Gastroesophageal sphincter (tissue), 4 donors: ENCODE measurements around the gene ACSF3. TPM values are rescaled to one million over a fixed set of nuclear protein-coding genes. Genes with fewer than 3 reads are reported as not detected.

Experiments
- ATAC-seq: fragments of 150-250 bp; one replicate; pipeline ENCODE4 v1.9.1; 2016; ENCODE audit warnings: mild to moderate bottlenecking, moderate library complexity
- H3K27ac ChIP-seq, 4 donors: fragments of 200-600 bp; sonication (generic) in 3 of 4; 1 replicate in 3 of 4; 2 replicates in 1 of 4; pipeline ENCODE4 v1.5.1; 2016 to 2019
- H3K27me3 ChIP-seq: fragments of 200-600 bp; sonication (generic); one replicate; pipeline ENCODE4 v1.5.1; 2019
- H3K36me3 ChIP-seq, 2 donors: fragments of 200-600 bp; sonication (generic); one replicate each; pipeline ENCODE4 v1.5.1; 2019; ENCODE audit warnings: control low read depth in 1 of 2
- H3K4me1 ChIP-seq, 3 donors: fragments of 200-600 bp; sonication (generic); 1 replicate in 2 of 3; 2 replicates in 1 of 3; pipeline ENCODE4 v1.5.1; 2016 to 2019; ENCODE audit warnings: control low read depth in 2 of 3
- H3K4me3 ChIP-seq, 2 donors: fragments of 200-600 bp; sonication (generic); one replicate each; pipeline ENCODE4 v1.5.1; 2019; ENCODE audit warnings: mild to moderate bottlenecking in 1 of 2, moderate library complexity in 1 of 2
- H3K9me3 ChIP-seq, 3 donors: fragments of 200-600 bp; sonication (generic); one replicate each; pipeline ENCODE4 v1.5.1; 2017 to 2019; ENCODE audit warnings: control low read depth in 2 of 3
- EP300 ChIP-seq: sonication (generic); formaldehyde crosslinking; IDR thresholded peaks from one replicate; pipeline ENCODE4 v1.6.1; 2017; ENCODE audit warnings: antibody characterized with exemption, mild to moderate bottlenecking
- POLR2A ChIP-seq, 2 donors: fragments of 450-650 bp; IDR thresholded peaks; one replicate each; pipeline ENCODE4 v1.6.1; 2017; ENCODE audit warnings: antibody characterized with exemption in 2 of 2, mild to moderate bottlenecking in 2 of 2, moderate library complexity in 1 of 2
- POLR2AphosphoS5 ChIP-seq: sonication (generic); formaldehyde crosslinking; IDR thresholded peaks from one replicate; pipeline ENCODE4 v1.6.1; 2017; ENCODE audit warnings: antibody characterized with exemption
- WGBS, 2 donors: methylation state at CpG; one replicate each; pipeline ENCODE4 v1.1.5; 2018; ENCODE audit warnings: low coverage in 1 of 2; 5-methylcytosine and 5-hydroxymethylcytosine counted together
- total RNA-seq, 4 donors: library from RNA; depleted of rRNA; stranded (reverse); fragments of >200 nt; gene quantifications; one replicate each; pipeline ENCODE4 v1.1.0, GENCODE V29; 2016
- TF ChIP-seq, protein P1 (sequence below), 4 experiments: fragments of 200-600 bp in 2 of 4; fragments of 450-650 bp in 2 of 4; sonication (generic) in 1 of 4; IDR thresholded peaks; one replicate each; pipeline ENCODE4 v1.5.1; 2017 to 2019; ENCODE audit warnings: antibody characterized with exemption in 4 of 4, mild to moderate bottlenecking in 2 of 4, moderate library complexity in 2 of 4

The ACSF3 gene
- total RNA-seq, 4 donors from 2014 or later, result 14.5 to 33.8 (median 28.8) TPM

DNA sequence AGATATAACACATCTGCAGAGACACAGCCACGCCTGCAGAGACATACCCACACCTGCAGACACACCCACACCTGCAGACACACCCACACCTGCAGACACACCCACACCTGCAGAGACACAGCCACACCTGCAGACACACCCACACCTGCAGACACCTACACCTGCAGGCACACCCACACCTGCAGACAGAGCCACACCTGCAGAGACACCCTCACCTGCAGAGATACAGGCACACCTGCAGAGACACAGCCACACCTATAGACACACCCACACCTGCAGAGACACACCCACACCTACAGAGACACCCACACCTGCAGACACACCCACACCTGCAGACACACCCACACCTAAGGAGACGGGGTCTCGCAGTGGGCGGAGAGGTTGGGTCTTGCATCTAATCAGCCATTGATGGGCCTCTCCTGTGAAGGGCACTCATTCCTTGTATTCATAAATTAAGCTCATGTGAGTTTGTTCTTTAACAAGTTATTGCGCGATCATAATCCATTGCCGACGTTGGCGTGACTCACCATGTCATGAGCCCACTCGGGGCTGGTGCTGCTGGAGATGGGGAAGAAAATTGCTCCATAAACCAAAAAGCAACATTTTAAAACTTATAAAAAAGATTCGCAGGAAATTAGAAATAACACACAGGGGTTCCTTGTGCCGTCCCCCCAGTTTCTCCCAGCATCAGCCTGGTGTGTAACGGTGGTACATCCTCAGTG, 49.0 kb downstream of the ACSF3 start:
- WGBS, 2 donors, result 96 to 100% methylated on average over 6 to 9 of the region's 13 CpGs
- H3K27ac ChIP-seq, result no peak overlapping the region
- ATAC-seq, result no peak
- no peaks in the 10 kb centered on the region for H3K9me3 ChIP-seq
- H3K36me3 ChIP-seq, result peaks cover 0 to 94% of the 10 kb centered on the region in 2 donors
- H3K4me3 ChIP-seq, result no peak overlapping the region
- H3K4me1 ChIP-seq, result no peaks in the 10 kb centered on the region
- TF ChIP-seq POLR2A (IDR thresholded peaks at IDR 0.05) (no peak), EP300 (no peak), POLR2AphosphoS5 (no peak)
- TF ChIP-seq, protein P1, sequence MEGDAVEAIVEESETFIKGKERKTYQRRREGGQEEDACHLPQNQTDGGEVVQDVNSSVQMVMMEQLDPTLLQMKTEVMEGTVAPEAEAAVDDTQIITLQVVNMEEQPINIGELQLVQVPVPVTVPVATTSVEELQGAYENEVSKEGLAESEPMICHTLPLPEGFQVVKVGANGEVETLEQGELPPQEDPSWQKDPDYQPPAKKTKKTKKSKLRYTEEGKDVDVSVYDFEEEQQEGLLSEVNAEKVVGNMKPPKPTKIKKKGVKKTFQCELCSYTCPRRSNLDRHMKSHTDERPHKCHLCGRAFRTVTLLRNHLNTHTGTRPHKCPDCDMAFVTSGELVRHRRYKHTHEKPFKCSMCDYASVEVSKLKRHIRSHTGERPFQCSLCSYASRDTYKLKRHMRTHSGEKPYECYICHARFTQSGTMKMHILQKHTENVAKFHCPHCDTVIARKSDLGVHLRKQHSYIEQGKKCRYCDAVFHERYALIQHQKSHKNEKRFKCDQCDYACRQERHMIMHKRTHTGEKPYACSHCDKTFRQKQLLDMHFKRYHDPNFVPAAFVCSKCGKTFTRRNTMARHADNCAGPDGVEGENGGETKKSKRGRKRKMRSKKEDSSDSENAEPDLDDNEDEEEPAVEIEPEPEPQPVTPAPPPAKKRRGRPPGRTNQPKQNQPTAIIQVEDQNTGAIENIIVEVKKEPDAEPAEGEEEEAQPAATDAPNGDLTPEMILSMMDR (IDR thresholded peaks at IDR 0.05), result no peak
- H3K27me3 ChIP-seq, result no peaks in the 10 kb centered on the region

DNA sequence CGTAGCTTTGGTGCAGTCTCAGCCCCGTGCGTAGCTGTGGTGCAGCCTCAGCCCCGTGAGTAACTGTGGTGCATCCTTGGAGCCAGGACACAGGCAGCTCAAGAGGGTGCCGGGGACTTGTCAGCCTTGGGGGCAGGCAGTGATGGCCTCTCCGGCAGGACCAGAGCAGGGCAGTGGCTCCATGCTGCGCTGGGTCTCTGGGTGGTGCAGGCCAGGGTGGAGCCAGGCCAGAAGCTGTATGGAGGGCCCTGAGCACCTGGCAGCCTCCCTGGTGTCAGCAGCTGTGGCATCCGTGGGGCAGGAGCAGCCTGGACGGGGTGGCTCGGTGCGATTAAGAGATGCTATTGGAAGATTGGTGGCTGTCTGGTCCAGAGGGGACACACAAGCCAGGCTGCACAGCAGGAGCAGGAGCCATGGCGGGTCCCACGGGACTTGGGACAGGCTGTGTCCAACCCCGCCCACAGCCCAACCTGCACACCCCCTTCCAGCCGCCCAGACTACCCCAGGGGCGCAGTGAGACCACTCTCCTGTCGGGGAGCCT, 49.6 kb downstream of the ACSF3 start:
- no peak overlapping the region for H3K27ac ChIP-seq
- ATAC-seq, result no peak
- no peaks in the 10 kb centered on the region for H3K27me3 ChIP-seq
- H3K9me3 ChIP-seq, result no peaks in the 10 kb centered on the region
- H3K36me3 ChIP-seq, result peaks cover 0 to 94% of the 10 kb centered on the region in 2 donors
- no peak overlapping the region for H3K4me3 ChIP-seq
- WGBS, 2 donors, result no CpG with 5 or more reads among the region's 17 CpGs
- no peaks in the 10 kb centered on the region for H3K4me1 ChIP-seq
- no peak for TF ChIP-seq POLR2AphosphoS5
- TF ChIP-seq, protein P1 (IDR thresholded peaks at IDR 0.05), result no peak
- no peak for TF ChIP-seq EP300
- TF ChIP-seq POLR2A (IDR thresholded peaks at IDR 0.05), result no peak

DNA sequence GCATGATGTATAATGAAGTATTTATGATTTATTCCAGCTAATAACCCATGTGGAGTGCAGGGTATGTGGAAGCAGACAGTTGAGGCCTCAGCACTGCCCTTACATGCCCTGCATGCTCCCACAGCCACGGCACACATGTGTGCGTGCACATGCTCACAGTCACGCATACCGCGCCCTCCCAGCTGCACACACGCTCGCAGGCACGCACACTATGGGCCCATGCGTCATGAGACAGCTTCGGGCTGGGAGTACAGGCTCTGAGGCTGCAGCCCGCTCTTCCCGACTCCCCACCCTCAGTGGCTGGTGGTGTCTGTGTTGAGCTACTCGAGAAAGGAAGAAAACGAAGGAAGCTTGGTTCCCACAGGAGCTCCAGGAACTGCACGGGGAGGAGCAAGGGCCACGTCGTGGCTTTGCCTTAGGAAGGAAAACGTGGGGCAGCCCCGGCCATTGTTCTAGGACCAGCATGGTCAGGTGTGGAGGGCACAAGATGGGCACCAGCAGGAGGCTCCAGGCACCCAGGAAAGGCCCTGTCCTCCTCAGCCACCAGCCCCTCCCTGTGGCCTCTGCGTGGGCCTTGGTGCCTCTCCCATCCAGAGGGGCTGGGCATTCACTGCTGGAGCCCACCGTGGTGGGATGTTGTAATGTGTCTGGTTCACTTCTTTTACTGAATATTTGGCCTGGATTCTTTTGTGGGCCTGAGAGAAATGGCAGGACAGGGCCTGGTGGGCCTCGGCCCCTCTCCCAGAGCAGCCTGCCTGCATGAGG, 50.4 kb downstream of the ACSF3 start:
- WGBS, 2 donors, result 67 to 89% methylated on average over 3 to 10 of the region's 22 CpGs
- no peak for ATAC-seq
- Histone ChIP-seq H3K27me3 (no peaks in the 10 kb centered on the region), H3K27ac (no peak overlapping the region), H3K36me3 (peaks cover 0 to 94% of the 10 kb centered on the region in 2 donors), H3K4me1 (no peaks in the 10 kb centered on the region), H3K9me3 (no peaks in the 10 kb centered on the region), H3K4me3 (no peak overlapping the region)
- TF ChIP-seq EP300, result no peak
- no peak for TF ChIP-seq POLR2A (IDR thresholded peaks at IDR 0.05)
- TF ChIP-seq POLR2AphosphoS5, result no peak
- TF ChIP-seq, protein P1 (IDR thresholded peaks at IDR 0.05), result no peak

DNA sequence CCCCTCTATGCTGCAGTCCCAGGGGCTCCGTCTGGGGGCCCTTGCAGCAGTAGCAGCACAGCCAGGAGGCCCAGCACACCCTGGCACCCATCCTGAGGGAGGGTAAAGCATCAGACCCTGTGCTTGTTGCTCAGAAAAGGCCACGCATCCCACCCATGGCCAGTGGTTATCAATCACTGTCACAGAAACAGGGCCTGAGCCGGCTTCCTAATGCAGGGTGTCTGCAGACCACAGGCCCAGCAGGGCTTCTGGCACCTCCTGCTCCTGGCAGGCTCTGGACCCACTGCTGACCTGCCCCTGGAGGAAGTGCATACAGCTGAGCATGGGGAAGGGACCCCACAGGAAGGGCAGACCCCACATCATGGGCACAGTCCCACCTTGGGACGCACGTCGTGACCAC, 51.0 kb downstream of the ACSF3 start:
- H3K27ac ChIP-seq, result no peak overlapping the region
- no peaks in the 10 kb centered on the region for H3K9me3 ChIP-seq
- H3K4me3 ChIP-seq, result no peak overlapping the region
- peaks cover 0 to 96% of the 10 kb centered on the region in 2 donors for H3K36me3 ChIP-seq
- no peak for TF ChIP-seq POLR2AphosphoS5
- no peak for TF ChIP-seq EP300
- TF ChIP-seq POLR2A (IDR thresholded peaks at IDR 0.05), result no peak
- TF ChIP-seq, protein P1 (IDR thresholded peaks at IDR 0.05), result no peak
- no peaks in the 10 kb centered on the region for H3K4me1 ChIP-seq
- no peaks in the 10 kb centered on the region for H3K27me3 ChIP-seq
- ATAC-seq, result no peak
- WGBS, 2 donors, result 83% methylated on average over 2 of the region's 6 CpGs; no CpG with 5 or more reads in 1 of the 2 donors
